Neural cell (in vitro differentiated cells): ENCODE measurements around the gene USP6NL. TPM values are rescaled to one million over a fixed set of nuclear protein-coding genes. Genes with fewer than 3 reads are reported as not detected.

Source experiments
- H2AFZ ChIP-seq: fragments of 200-600, 300-800 bp; sonication (generic), shearing (Covaris generic); 2 replicates; pipeline ENCODE4 v1.6.0; 2014; ENCODE audit warnings: low read depth, mild to moderate bottlenecking, antibody characterized with exemption, low read length, moderate library complexity
- H3F3A ChIP-seq: fragments of 200-600 bp; shearing (Covaris generic); 2 replicates; pipeline ENCODE4 v1.6.1; 2016; ENCODE audit warnings: mild to moderate bottlenecking, moderate library complexity, mixed read lengths, antibody characterized with exemption, low read length; ENCODE audit not compliant: insufficient read depth, poor library complexity, severe bottlenecking
- H3K27ac ChIP-seq: fragments of 200-600, 300-800 bp; sonication (generic), shearing (Covaris generic); 2 replicates; pipeline ENCODE4 v1.5.1; 2014; ENCODE audit warnings: mild to moderate bottlenecking, low read length, moderate library complexity
- H3K27me3 ChIP-seq: fragments of 300-800, 200-600 bp; sonication (generic), shearing (Covaris generic); 2 replicates; pipeline ENCODE4 v1.6.0; 2014; ENCODE audit warnings: mild to moderate bottlenecking, low read depth, low read length, moderate library complexity; ENCODE audit not compliant: insufficient read depth
- H3K36me3 ChIP-seq: fragments of 300-800, 200-600 bp; sonication (generic), shearing (Covaris generic); 2 replicates; pipeline ENCODE4 v1.5.1; 2014; ENCODE audit warnings: mild to moderate bottlenecking, antibody characterized with exemption, low read length, moderate library complexity; ENCODE audit not compliant: insufficient read depth
- H3K4me2 ChIP-seq: fragments of 300-800, 200-600 bp; sonication (generic), shearing (Covaris generic); 2 replicates; pipeline ENCODE4 v1.6.0; 2014; ENCODE audit warnings: mild to moderate bottlenecking, low read length
- H3K4me3 ChIP-seq: fragments of 300-800, 200-600 bp; sonication (generic), shearing (Covaris generic); 2 replicates; pipeline ENCODE4 v1.5.1; 2014; ENCODE audit warnings: mild to moderate bottlenecking, low read length, moderate library complexity
- H3K79me2 ChIP-seq: fragments of 200-600 bp; shearing (Covaris generic); replicated peaks from 2 replicates; pipeline ENCODE4 v1.6.0; 2014; ENCODE audit warnings: mild to moderate bottlenecking, low read length, moderate library complexity; ENCODE audit not compliant: insufficient read depth
- H3K9ac ChIP-seq: fragments of 300-800, 200-600 bp; sonication (generic), shearing (Covaris generic); 2 replicates; pipeline ENCODE4 v1.6.1; 2016; ENCODE audit warnings: mild to moderate bottlenecking, low read length, mixed read lengths
- H3K9me2 ChIP-seq: fragments of 200-600 bp; shearing (Covaris generic); 2 replicates; pipeline ENCODE4 v1.6.1; 2016; ENCODE audit warnings: mild to moderate bottlenecking, low read length, mixed read lengths; ENCODE audit not compliant: insufficient read depth
- H3K9me3 ChIP-seq: fragments of 200-600, 300-800 bp; sonication (generic), shearing (Covaris generic); 2 replicates; pipeline ENCODE4 v1.6.1; 2016; ENCODE audit warnings: mild to moderate bottlenecking, mixed run types, low read length, moderate library complexity, mixed read lengths
- H4K20me1 ChIP-seq: fragments of 200-600 bp; shearing (Covaris generic); 2 replicates; pipeline ENCODE4 v1.6.1; 2016; ENCODE audit warnings: mild to moderate bottlenecking, mixed run types; ENCODE audit not compliant: insufficient read depth
- MXI1 ChIP-seq: fragments of 450-650 bp; conservative IDR thresholded peaks from 2 replicates; pipeline ENCODE4 v1.6.1; 2014; ENCODE audit warnings: antibody characterized with exemption, mild to moderate bottlenecking; ENCODE audit not compliant: poor library complexity, severe bottlenecking
- POLR2AphosphoS5 ChIP-seq: IDR thresholded peaks from 2 replicates; pipeline ENCODE4 v1.6.1; 2012
- RAD21 ChIP-seq: fragments of 450-650 bp; conservative IDR thresholded peaks from 2 replicates; pipeline ENCODE4 v1.6.1; 2014; ENCODE audit warnings: antibody characterized with exemption, mild to moderate bottlenecking, moderate library complexity
- SMC3 ChIP-seq: fragments of 450-650 bp; conservative IDR thresholded peaks from 2 replicates; pipeline ENCODE4 v1.6.1; 2014; ENCODE audit warnings: antibody characterized with exemption, mild to moderate bottlenecking, moderate library complexity; ENCODE audit not compliant: poor library complexity
- polyA plus RNA-seq: library from polyadenylated mRNA; depleted of rRNA; stranded (reverse); fragments of >200 nt; gene quantifications from 2 replicates; pipeline ENCODE4 v1.2.3, GENCODE V29; 2014
- TF ChIP-seq, protein P1 (sequence below): IDR thresholded peaks from 2 replicates; pipeline ENCODE4 v1.6.1; 2012; ENCODE audit warnings: borderline replicate concordance

The USP6NL gene
- polyA plus RNA-seq, 1 donor from 2014 or later = 39.9 TPM

DNA sequence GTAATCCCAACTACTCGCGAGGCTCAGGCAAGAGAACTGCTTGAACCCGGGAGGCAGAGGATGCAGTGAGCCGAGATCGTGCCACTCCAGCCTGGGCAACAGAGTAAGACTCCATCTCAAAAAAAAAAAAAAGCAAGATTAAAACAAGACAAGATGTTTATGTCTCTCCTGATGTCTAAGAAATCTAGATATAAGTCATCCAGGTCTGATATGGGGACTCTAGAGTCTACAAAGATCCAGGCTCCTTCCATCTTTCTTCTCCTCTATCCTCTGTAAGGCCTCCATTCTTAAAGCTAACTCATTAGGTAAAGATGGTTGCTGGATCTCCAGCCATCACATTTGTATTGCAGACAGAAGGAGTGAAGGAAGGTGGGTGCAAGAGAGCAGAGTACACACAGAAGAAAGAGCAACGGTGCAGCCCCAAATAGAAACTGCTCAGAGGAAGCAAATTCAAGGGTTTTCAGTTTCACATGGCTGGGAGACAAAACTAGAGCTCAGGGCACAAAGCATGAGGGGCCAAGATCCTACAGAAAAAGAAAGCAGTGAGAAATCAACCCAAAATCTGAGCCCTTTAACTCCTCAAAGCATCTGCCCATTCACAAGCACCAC, 57.6 kb downstream of the USP6NL start:
- H3K9ac ChIP-seq = no peak overlapping the region
- no peak overlapping the region for H3K27ac ChIP-seq
- H3K4me2 ChIP-seq = no peak overlapping the region
- peaks cover 34% of the 10 kb centered on the region for H3K79me2 ChIP-seq
- no peaks in the 10 kb centered on the region for H3K36me3 ChIP-seq
- H3K4me3 ChIP-seq = no peak overlapping the region
- no peak overlapping the region for H2AFZ ChIP-seq
- H3K27me3 ChIP-seq = no peaks in the 10 kb centered on the region
- no peaks in the 10 kb centered on the region for H4K20me1 ChIP-seq
- TF ChIP-seq SMC3 = no peak
- TF ChIP-seq, protein P1, sequence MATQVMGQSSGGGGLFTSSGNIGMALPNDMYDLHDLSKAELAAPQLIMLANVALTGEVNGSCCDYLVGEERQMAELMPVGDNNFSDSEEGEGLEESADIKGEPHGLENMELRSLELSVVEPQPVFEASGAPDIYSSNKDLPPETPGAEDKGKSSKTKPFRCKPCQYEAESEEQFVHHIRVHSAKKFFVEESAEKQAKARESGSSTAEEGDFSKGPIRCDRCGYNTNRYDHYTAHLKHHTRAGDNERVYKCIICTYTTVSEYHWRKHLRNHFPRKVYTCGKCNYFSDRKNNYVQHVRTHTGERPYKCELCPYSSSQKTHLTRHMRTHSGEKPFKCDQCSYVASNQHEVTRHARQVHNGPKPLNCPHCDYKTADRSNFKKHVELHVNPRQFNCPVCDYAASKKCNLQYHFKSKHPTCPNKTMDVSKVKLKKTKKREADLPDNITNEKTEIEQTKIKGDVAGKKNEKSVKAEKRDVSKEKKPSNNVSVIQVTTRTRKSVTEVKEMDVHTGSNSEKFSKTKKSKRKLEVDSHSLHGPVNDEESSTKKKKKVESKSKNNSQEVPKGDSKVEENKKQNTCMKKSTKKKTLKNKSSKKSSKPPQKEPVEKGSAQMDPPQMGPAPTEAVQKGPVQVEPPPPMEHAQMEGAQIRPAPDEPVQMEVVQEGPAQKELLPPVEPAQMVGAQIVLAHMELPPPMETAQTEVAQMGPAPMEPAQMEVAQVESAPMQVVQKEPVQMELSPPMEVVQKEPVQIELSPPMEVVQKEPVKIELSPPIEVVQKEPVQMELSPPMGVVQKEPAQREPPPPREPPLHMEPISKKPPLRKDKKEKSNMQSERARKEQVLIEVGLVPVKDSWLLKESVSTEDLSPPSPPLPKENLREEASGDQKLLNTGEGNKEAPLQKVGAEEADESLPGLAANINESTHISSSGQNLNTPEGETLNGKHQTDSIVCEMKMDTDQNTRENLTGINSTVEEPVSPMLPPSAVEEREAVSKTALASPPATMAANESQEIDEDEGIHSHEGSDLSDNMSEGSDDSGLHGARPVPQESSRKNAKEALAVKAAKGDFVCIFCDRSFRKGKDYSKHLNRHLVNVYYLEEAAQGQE = no peak
- H3K9me3 ChIP-seq = peaks cover 3% of the 10 kb centered on the region
- H3F3A ChIP-seq = no peaks in the 10 kb centered on the region
- H3K9me2 ChIP-seq = no peaks in the 10 kb centered on the region

DNA sequence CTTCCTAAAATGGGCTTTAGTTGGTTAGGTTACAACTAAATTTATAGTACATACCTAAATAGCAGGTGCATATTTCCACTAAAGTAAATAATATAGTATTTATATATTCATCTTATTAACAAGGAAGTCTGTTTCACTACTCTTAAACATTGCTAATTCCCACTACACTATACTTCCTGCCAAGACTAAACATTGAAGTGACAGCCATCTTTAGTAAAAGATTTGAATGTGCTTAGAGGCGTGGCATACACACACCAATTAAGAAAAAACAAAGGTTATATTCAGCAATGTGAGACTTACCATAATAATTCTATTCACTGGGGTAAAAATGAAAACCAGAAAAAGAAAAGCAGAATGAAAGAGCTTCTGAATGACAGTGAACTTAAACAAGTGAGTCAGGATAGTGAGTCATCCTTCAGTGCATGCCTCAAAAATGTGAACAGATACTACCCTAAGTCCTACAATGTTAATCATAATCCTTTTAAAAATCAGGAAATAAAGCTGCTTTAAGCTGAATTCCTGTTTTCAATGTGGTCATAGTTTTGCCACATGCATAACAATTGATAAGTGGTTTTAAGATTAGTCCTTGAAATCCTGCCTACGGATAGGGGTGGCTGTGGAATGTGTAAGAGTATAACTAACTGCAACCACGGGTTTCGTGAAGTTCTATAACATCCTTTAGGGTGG, 59.4 kb downstream of the USP6NL start:
- H3K36me3 ChIP-seq = no peaks in the 10 kb centered on the region
- H3K9me3 ChIP-seq = peaks cover 3% of the 10 kb centered on the region
- H3K4me2 ChIP-seq = no peak overlapping the region
- no peak overlapping the region for H2AFZ ChIP-seq
- H3K4me3 ChIP-seq = no peak overlapping the region
- H3K79me2 ChIP-seq = peaks cover 27% of the 10 kb centered on the region
- H3K27me3 ChIP-seq = no peaks in the 10 kb centered on the region
- H4K20me1 ChIP-seq = no peaks in the 10 kb centered on the region
- no peaks in the 10 kb centered on the region for H3K9me2 ChIP-seq
- no peaks in the 10 kb centered on the region for H3F3A ChIP-seq
- no peak overlapping the region for H3K9ac ChIP-seq
- no peak overlapping the region for H3K27ac ChIP-seq
- TF ChIP-seq MXI1 = no peak
- TF ChIP-seq POLR2AphosphoS5 = no peak
- TF ChIP-seq, protein P1 = no peak

DNA sequence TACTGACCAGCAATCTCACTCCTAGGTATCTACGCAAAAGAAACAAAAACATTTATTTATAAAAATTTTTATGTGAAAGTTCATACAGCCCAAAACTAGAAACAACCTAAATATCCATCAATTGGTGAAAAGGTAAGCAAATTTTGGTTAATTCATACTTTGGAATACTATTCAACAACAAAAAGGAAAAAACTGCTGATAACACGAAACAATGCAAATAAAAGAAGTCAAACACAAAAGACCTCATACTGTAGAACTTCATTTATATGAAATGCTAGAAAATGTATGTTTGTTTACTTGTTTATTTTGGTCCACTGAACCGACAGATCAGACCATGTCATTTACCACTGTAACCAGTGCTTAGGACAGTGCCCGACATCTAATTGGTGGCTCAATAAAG, 60.3 kb downstream of the USP6NL start:
- H3K27me3 ChIP-seq = no peaks in the 10 kb centered on the region
- H3K4me3 ChIP-seq = no peak overlapping the region
- H2AFZ ChIP-seq = no peak overlapping the region
- no peak overlapping the region for H3K9ac ChIP-seq
- no peaks in the 10 kb centered on the region for H3K36me3 ChIP-seq
- peaks cover 3% of the 10 kb centered on the region for H3K9me3 ChIP-seq
- H3F3A ChIP-seq = no peaks in the 10 kb centered on the region
- H4K20me1 ChIP-seq = no peaks in the 10 kb centered on the region
- peaks cover 23% of the 10 kb centered on the region for H3K79me2 ChIP-seq
- TF ChIP-seq RAD21 = no peak
- TF ChIP-seq, protein P1 = no peak
- H3K4me2 ChIP-seq = no peak overlapping the region
- H3K9me2 ChIP-seq = no peaks in the 10 kb centered on the region
- no peak overlapping the region for H3K27ac ChIP-seq
